ENCODE measurements around the gene UBE2I.

- no peak for TF ChIP-seq CTCF (conservative IDR thresholded peaks at IDR 0.05; ENCODE audit: low read length)
- no peak for TF ChIP-seq EZH2phosphoT487 (IDR thresholded peaks at IDR 0.05; ENCODE audit: borderline replicate concordance, low read depth, low read length)
Observed at GRCh38 chr16:1374418-1375297, 65.2 kb downstream of the UBE2I start.

All from OCI-LY7 (cell line).